HEK293 (cell line): ENCODE measurements around the gene KCNH8.

Experiments
- CTCF ChIA-PET: fragments of 350-600 bp; formaldehyde crosslinking; extraction: SDS; loops from one replicate; lab custom pipeline; 2021; ENCODE audit warnings: antibody characterized with exemption; lab: Yijun Ruan, JAX
- POLR2A ChIA-PET: fragments of 300-600 bp; formaldehyde crosslinking; extraction: SDS; loops from one replicate; lab custom pipeline; 2020; ENCODE audit warnings: antibody characterized with exemption, inconsistent platforms; lab: Yijun Ruan, JAX
- H3K27ac ChIP-seq: fragments of 200-500 bp; sonication (Bioruptor generic); 2 replicates; pipeline ENCODE4 v1.5.1; 2014; ENCODE audit warnings: low read depth, low read length, control low read depth, inconsistent platforms; ENCODE audit errors: extremely low read depth
- H3K36me3 ChIP-seq, 2 experiments: fragments of 200-500 bp in 1 of 2; sonication (Bioruptor generic) in 1 of 2; 1 replicate in 1 of 2; 2 replicates in 1 of 2; pipeline ENCODE4 v1.5.1; 2014 to 2017; ENCODE audit warnings: inconsistent platforms in 2 of 2, low read length in 2 of 2; ENCODE audit not compliant: control insufficient read depth in 2 of 2, insufficient read depth in 1 of 2
- H3K4me1 ChIP-seq: fragments of 200-500 bp; sonication (Bioruptor generic); 2 replicates; pipeline ENCODE4 v1.5.1; 2014; ENCODE audit warnings: mild to moderate bottlenecking, low read length, inconsistent platforms; ENCODE audit not compliant: control insufficient read depth, insufficient read depth
- H3K4me3 ChIP-seq: 2 replicates; pipeline ENCODE4 v1.5.1; 2011; ENCODE audit warnings: low read depth, mild to moderate bottlenecking, control low read depth, low read length, moderate library complexity
- H3K9me3 ChIP-seq: fragments of 200-500 bp; sonication (Bioruptor generic); 2 replicates; pipeline ENCODE4 v1.5.1; 2014; ENCODE audit warnings: low read depth, low read length, inconsistent platforms; ENCODE audit not compliant: control insufficient read depth, insufficient read depth
- AEBP2 ChIP-seq: fragments of 450-650 bp; formaldehyde crosslinking; IDR thresholded peaks from 2 replicates; pipeline ENCODE4 v1.5.1; 2016; ENCODE audit warnings: missing biosample characterization, missing genetic modification characterization, borderline replicate concordance
- BCL11B ChIP-seq: fragments of 450-650 bp; formaldehyde crosslinking; IDR thresholded peaks from 2 replicates; pipeline ENCODE4 v1.5.1; 2016; ENCODE audit warnings: low read depth, missing biosample characterization, missing genetic modification characterization
- FEZF1 ChIP-seq: fragments of 450-650 bp; formaldehyde crosslinking; IDR thresholded peaks from 2 replicates; pipeline ENCODE4 v1.5.1; 2016; ENCODE audit warnings: missing biosample characterization, missing genetic modification characterization
- GLI4 ChIP-seq: fragments of 450-650 bp; formaldehyde crosslinking; IDR thresholded peaks from 2 replicates; pipeline ENCODE4 v1.5.1; 2016; ENCODE audit warnings: missing biosample characterization, missing genetic modification characterization
- GLIS2 ChIP-seq: fragments of 450-650 bp; formaldehyde crosslinking; IDR thresholded peaks from 2 replicates; pipeline ENCODE4 v1.5.1; 2016; ENCODE audit warnings: missing biosample characterization, missing genetic modification characterization
- HIC1 ChIP-seq: fragments of 450-650 bp; formaldehyde crosslinking; IDR thresholded peaks from 2 replicates; pipeline ENCODE4 v1.5.1; 2016; ENCODE audit warnings: missing biosample characterization, missing genetic modification characterization
- PRDM4 ChIP-seq: fragments of 450-650 bp; formaldehyde crosslinking; IDR thresholded peaks from 2 replicates; pipeline ENCODE4 v1.5.1; 2017; ENCODE audit warnings: missing biosample characterization, missing genetic modification characterization
- SP2 ChIP-seq: fragments of 450-650 bp; formaldehyde crosslinking; IDR thresholded peaks from 2 replicates; pipeline ENCODE4 v1.5.1; 2016; ENCODE audit warnings: missing biosample characterization, missing genetic modification characterization
- YY2 ChIP-seq: fragments of 450-650 bp; formaldehyde crosslinking; IDR thresholded peaks from 2 replicates; pipeline ENCODE4 v1.5.1; 2016; ENCODE audit warnings: missing biosample characterization, missing genetic modification characterization
- ZBTB17 ChIP-seq: fragments of 450-650 bp; formaldehyde crosslinking; IDR thresholded peaks from 2 replicates; pipeline ENCODE4 v1.5.1; 2016; ENCODE audit warnings: missing biosample characterization, missing genetic modification characterization
- ZEB2 ChIP-seq: fragments of 450-650 bp; formaldehyde crosslinking; IDR thresholded peaks from 2 replicates; pipeline ENCODE4 v1.5.1; 2016; ENCODE audit warnings: missing biosample characterization, missing genetic modification characterization
- ZNF10 ChIP-seq: fragments of 450-650 bp; formaldehyde crosslinking; IDR thresholded peaks from 2 replicates; pipeline ENCODE4 v1.5.1; 2017; ENCODE audit warnings: missing biosample characterization, missing genetic modification characterization
- ZNF140 ChIP-seq: fragments of 450-650 bp; formaldehyde crosslinking; IDR thresholded peaks from 2 replicates; pipeline ENCODE4 v1.5.1; 2016; ENCODE audit warnings: missing biosample characterization, missing genetic modification characterization
- ZNF175 ChIP-seq: fragments of 450-650 bp; formaldehyde crosslinking; IDR thresholded peaks from 2 replicates; pipeline ENCODE4 v1.5.1; 2016; ENCODE audit warnings: missing biosample characterization, missing genetic modification characterization
- ZNF2 ChIP-seq: fragments of 450-650 bp; formaldehyde crosslinking; IDR thresholded peaks from 2 replicates; pipeline ENCODE4 v1.5.1; 2016; ENCODE audit warnings: missing biosample characterization, missing genetic modification characterization
- ZNF23 ChIP-seq: fragments of 450-650 bp; formaldehyde crosslinking; IDR thresholded peaks from 2 replicates; pipeline ENCODE4 v1.5.1; 2016; ENCODE audit warnings: missing biosample characterization, missing genetic modification characterization, borderline replicate concordance
- ZNF335 ChIP-seq: fragments of 450-650 bp; formaldehyde crosslinking; conservative IDR thresholded peaks from 2 replicates; pipeline ENCODE4 v1.5.1; 2016; ENCODE audit warnings: missing biosample characterization, missing genetic modification characterization
- ZNF37A ChIP-seq: fragments of 450-650 bp; IDR thresholded peaks from 2 replicates; pipeline ENCODE4 v1.5.1; 2018; ENCODE audit warnings: missing biosample characterization, missing genetic modification characterization
- ZNF391 ChIP-seq: fragments of 450-650 bp; formaldehyde crosslinking; IDR thresholded peaks from 2 replicates; pipeline ENCODE4 v1.5.1; 2016; ENCODE audit warnings: low read depth, missing biosample characterization, missing genetic modification characterization, borderline replicate concordance
- ZNF394 ChIP-seq: fragments of 450-650 bp; formaldehyde crosslinking; IDR thresholded peaks from 2 replicates; pipeline ENCODE4 v1.5.1; 2016; ENCODE audit warnings: missing biosample characterization, missing genetic modification characterization, mild to moderate bottlenecking, moderate library complexity, borderline replicate concordance
- ZNF48 ChIP-seq: fragments of 450-650 bp; formaldehyde crosslinking; IDR thresholded peaks from 2 replicates; pipeline ENCODE4 v1.5.1; 2016; ENCODE audit warnings: missing biosample characterization, missing genetic modification characterization
- ZNF501 ChIP-seq: fragments of 450-650 bp; formaldehyde crosslinking; IDR thresholded peaks from 2 replicates; pipeline ENCODE4 v1.5.1; 2016; ENCODE audit warnings: missing biosample characterization, missing genetic modification characterization
- ZNF596 ChIP-seq: fragments of 450-650 bp; IDR thresholded peaks from 2 replicates; pipeline ENCODE4 v1.5.0; 2018; ENCODE audit warnings: missing biosample characterization, mild to moderate bottlenecking, missing genetic modification characterization, moderate library complexity
- ZNF768 ChIP-seq: fragments of 450-650 bp; formaldehyde crosslinking; IDR thresholded peaks from 2 replicates; pipeline ENCODE4 v1.5.1; 2018; ENCODE audit warnings: missing biosample characterization, mild to moderate bottlenecking, missing genetic modification characterization
- ZNF776 ChIP-seq: fragments of 450-650 bp; formaldehyde crosslinking; IDR thresholded peaks from 2 replicates; pipeline ENCODE4 v1.5.0; 2017; ENCODE audit warnings: missing biosample characterization, missing genetic modification characterization, borderline replicate concordance
- TF ChIP-seq, protein P1 (sequence below): fragments of 450-650 bp; formaldehyde crosslinking; conservative IDR thresholded peaks from 2 replicates; pipeline ENCODE4 v1.5.1; 2016; ENCODE audit warnings: low read depth, missing biosample characterization, missing genetic modification characterization
- TF ChIP-seq, protein P2 (sequence below): fragments of 450-650 bp; formaldehyde crosslinking; IDR thresholded peaks from 2 replicates; pipeline ENCODE4 v1.5.1; 2016; ENCODE audit warnings: missing biosample characterization, missing genetic modification characterization

Gene KCNH8

GRCh38 chr3:19263606-19264005 is 115.3 kb downstream of the KCNH8 start:
- no peaks in the 10 kb centered on the region for H3K36me3 ChIP-seq
- no peak for TF ChIP-seq SP2 (tag by site-specific recombination)
- no peak for TF ChIP-seq ZNF10
- no peak for TF ChIP-seq ZNF175
- no peak for TF ChIP-seq ZNF335 (tag by site-specific recombination)
- TF ChIP-seq ZNF23 (tag by site-specific recombination) = no peak
- TF ChIP-seq ZNF391 (tag by site-specific recombination) = no peak
- TF ChIP-seq GLIS2 (tag by site-specific recombination) = no peak
- TF ChIP-seq GLI4 (tag by site-specific recombination) = no peak
- no peak for TF ChIP-seq ZNF501 (tag by site-specific recombination)
- no peak for TF ChIP-seq ZNF394
- TF ChIP-seq ZNF37A (tag by site-specific recombination) = no peak
- TF ChIP-seq, protein P1, sequence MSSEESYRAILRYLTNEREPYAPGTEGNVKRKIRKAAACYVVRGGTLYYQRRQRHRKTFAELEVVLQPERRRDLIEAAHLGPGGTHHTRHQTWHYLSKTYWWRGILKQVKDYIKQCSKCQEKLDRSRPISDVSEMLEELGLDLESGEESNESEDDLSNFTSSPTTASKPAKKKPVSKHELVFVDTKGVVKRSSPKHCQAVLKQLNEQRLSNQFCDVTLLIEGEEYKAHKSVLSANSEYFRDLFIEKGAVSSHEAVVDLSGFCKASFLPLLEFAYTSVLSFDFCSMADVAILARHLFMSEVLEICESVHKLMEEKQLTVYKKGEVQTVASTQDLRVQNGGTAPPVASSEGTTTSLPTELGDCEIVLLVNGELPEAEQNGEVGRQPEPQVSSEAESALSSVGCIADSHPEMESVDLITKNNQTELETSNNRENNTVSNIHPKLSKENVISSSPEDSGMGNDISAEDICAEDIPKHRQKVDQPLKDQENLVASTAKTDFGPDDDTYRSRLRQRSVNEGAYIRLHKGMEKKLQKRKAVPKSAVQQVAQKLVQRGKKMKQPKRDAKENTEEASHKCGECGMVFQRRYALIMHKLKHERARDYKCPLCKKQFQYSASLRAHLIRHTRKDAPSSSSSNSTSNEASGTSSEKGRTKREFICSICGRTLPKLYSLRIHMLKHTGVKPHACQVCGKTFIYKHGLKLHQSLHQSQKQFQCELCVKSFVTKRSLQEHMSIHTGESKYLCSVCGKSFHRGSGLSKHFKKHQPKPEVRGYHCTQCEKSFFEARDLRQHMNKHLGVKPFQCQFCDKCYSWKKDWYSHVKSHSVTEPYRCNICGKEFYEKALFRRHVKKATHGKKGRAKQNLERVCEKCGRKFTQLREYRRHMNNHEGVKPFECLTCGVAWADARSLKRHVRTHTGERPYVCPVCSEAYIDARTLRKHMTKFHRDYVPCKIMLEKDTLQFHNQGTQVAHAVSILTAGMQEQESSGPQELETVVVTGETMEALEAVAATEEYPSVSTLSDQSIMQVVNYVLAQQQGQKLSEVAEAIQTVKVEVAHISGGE (tag by site-specific recombination) = no peak
- no peak for TF ChIP-seq BCL11B
- TF ChIP-seq ZNF596 (tag by site-specific recombination) = no peak
- TF ChIP-seq ZNF776 (tag by site-specific recombination) = no peak
- no peak for TF ChIP-seq ZNF140 (tag by site-specific recombination)
- no peak for TF ChIP-seq ZNF768
- TF ChIP-seq PRDM4 = no peak
- H3K9me3 ChIP-seq = no peaks in the 10 kb centered on the region
- H3K27ac ChIP-seq = no peak overlapping the region
- ChIA-PET POLR2A (no interaction called here), CTCF (no interaction called here)
- H3K4me3 ChIP-seq = no peak overlapping the region
- H3K4me1 ChIP-seq = no peaks in the 10 kb centered on the region

DNA sequence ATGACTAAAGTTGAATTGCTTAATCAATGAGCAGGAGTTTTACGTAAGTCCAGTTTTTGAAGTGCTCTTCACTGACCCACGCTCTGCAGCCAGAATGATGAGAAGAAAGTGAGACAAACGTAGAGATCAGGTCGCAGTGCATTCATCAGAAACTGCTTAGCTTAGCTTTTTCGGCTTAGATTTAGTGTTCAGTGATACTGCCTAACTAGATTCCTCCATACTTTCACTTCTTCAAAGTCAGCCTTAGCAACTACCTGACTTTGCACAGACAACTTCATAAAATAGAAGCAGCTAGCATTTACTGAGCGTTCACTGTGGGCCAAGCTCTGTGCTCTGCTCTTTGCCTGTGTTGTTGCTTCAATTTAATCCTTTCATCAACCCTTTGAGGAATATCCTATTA is 116.1 kb downstream of the KCNH8 start:
- CTCF ChIA-PET = no interaction called here
- POLR2A ChIA-PET = no interaction called here
- TF ChIP-seq ZNF335 (tag by site-specific recombination) (no peak), YY2 (tag by site-specific recombination) (no peak), ZBTB17 (tag by site-specific recombination) (no peak), ZNF501 (tag by site-specific recombination) (no peak), ZNF48 (tag by site-specific recombination) (no peak), FEZF1 (tag by site-specific recombination) (no peak), ZEB2 (no peak), ZNF2 (no peak), AEBP2 (no peak), HIC1 (tag by site-specific recombination) (no peak), BCL11B (no peak)
- TF ChIP-seq, protein P2, sequence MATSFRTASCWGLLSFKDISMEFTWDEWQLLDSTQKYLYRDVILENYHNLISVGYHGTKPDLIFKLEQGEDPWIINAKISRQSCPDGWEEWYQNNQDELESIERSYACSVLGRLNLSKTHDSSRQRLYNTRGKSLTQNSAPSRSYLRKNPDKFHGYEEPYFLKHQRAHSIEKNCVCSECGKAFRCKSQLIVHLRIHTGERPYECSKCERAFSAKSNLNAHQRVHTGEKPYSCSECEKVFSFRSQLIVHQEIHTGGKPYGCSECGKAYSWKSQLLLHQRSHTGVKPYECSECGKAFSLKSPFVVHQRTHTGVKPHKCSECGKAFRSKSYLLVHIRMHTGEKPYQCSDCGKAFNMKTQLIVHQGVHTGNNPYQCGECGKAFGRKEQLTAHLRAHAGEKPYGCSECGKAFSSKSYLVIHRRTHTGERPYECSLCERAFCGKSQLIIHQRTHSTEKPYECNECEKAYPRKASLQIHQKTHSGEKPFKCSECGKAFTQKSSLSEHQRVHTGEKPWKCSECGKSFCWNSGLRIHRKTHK = no peak

More for the DNA sequence above, 116.1 kb downstream of the KCNH8 start:
- H3K4me3 ChIP-seq = no peak overlapping the region
- H3K36me3 ChIP-seq = no peaks in the 10 kb centered on the region
- no peak overlapping the region for H3K27ac ChIP-seq
- H3K4me1 ChIP-seq = no peaks in the 10 kb centered on the region
- no peaks in the 10 kb centered on the region for H3K9me3 ChIP-seq
